IMR-90 (cell line): Measurements from ENCODE around the gene ITGB2. TPM values are rescaled to one million over a fixed set of nuclear protein-coding genes. Genes with fewer than 3 reads are reported as not detected.

Experiments
- ATAC-seq: fragments of 200-7000 bp; cut with Tn5 transposase; 2 replicates; pipeline ENCODE4 v1.9.1; 2020; ENCODE audit warnings: low read depth, mild to moderate bottlenecking, moderate library complexity
- BruUV-seq: library from RNA; stranded (reverse); fragments of 400-500 nt; replicated peaks from 2 replicates; lab custom pipeline; 2021; lab: Mats Ljungman, UMichigan
- CTCF ChIA-PET: fragments of 300-600 bp; formaldehyde crosslinking; extraction: SDS; loops from one replicate; lab custom pipeline; 2021; ENCODE audit warnings: antibody characterized with exemption; lab: Yijun Ruan, JAX
- POLR2A ChIA-PET: fragments of 300-600 bp; sonication (Branson Sonifier 250); formaldehyde crosslinking; loops from one replicate; lab custom pipeline; 2022; ENCODE audit warnings: antibody characterized with exemption; ENCODE audit not compliant: unreplicated experiment; lab: Charles Lee
- DNase-seq: peaks from one replicate; pipeline ENCODE4 v3.0.0; 2013
- H2AFZ ChIP-seq: replicated peaks from 2 replicates; pipeline ENCODE3; 2013; ENCODE audit warnings: low read length, mild to moderate bottlenecking; ENCODE audit not compliant: poor library complexity
- H2AK5ac ChIP-seq: 2 replicates; pipeline ENCODE4 v1.6.1; 2013; ENCODE audit warnings: low read depth, low read length, inconsistent platforms
- H2AK9ac ChIP-seq: replicated peaks from 2 replicates; pipeline ENCODE3; 2013; ENCODE audit warnings: mild to moderate bottlenecking, low read depth, low read length, moderate library complexity; ENCODE audit not compliant: poor library complexity
- H2BK120ac ChIP-seq: 2 replicates; pipeline ENCODE4 v1.6.1; 2013; ENCODE audit warnings: low read depth, low read length, inconsistent platforms
- H2BK15ac ChIP-seq: 3 replicates; pipeline ENCODE4 v1.6.1; 2013; ENCODE audit warnings: low read depth, low read length, inconsistent platforms
- H2BK20ac ChIP-seq: 2 replicates; pipeline ENCODE4 v1.6.1; 2013; ENCODE audit warnings: low read depth, mild to moderate bottlenecking, inconsistent platforms, low read length, moderate library complexity
- H2BK5ac ChIP-seq: 2 replicates; pipeline ENCODE4 v1.6.1; 2013; ENCODE audit warnings: mild to moderate bottlenecking, low read depth, low read length, inconsistent platforms; ENCODE audit not compliant: poor library complexity, severe bottlenecking
- H3K14ac ChIP-seq: replicated peaks from 2 replicates; pipeline ENCODE4 v1.6.1; 2013; ENCODE audit warnings: low read depth, low read length, inconsistent platforms
- H3K18ac ChIP-seq: 2 replicates; pipeline ENCODE4 v1.6.1; 2013; ENCODE audit warnings: low read depth, low read length, control low read depth
- H3K23ac ChIP-seq: 2 replicates; pipeline ENCODE4 v1.6.1; 2013; ENCODE audit warnings: low read depth, low read length, inconsistent platforms
- H3K27ac ChIP-seq: 2 replicates; pipeline ENCODE4 v1.5.1; 2013; ENCODE audit warnings: mild to moderate bottlenecking, control low read depth, low read length; ENCODE audit not compliant: insufficient read depth
- H3K27me3 ChIP-seq: 2 replicates; pipeline ENCODE4 v1.6.1; 2013; ENCODE audit warnings: low read length; ENCODE audit not compliant: control insufficient read depth, insufficient read depth
- H3K36me3 ChIP-seq: 2 replicates; pipeline ENCODE4 v1.6.1; 2013; ENCODE audit warnings: low read length, mixed read lengths; ENCODE audit not compliant: control insufficient read depth, insufficient read depth
- H3K4ac ChIP-seq: 2 replicates; pipeline ENCODE4 v1.6.1; 2013; ENCODE audit warnings: low read depth, low read length, inconsistent platforms
- H3K4me1 ChIP-seq: 2 replicates; pipeline ENCODE4 v1.6.1; 2013; ENCODE audit warnings: low read length, mixed read lengths; ENCODE audit not compliant: control insufficient read depth, insufficient read depth
- H3K4me2 ChIP-seq: 2 replicates; pipeline ENCODE4 v1.6.1; 2013; ENCODE audit warnings: low read depth, mild to moderate bottlenecking, control low read depth, low read length, moderate library complexity
- H3K4me3 ChIP-seq: 2 replicates; pipeline ENCODE4 v1.5.1; 2013; ENCODE audit warnings: low read depth, mild to moderate bottlenecking, control low read depth, low read length, moderate library complexity; ENCODE audit not compliant: insufficient read depth
- H3K56ac ChIP-seq: 2 replicates; pipeline ENCODE4 v1.6.1; 2013; ENCODE audit warnings: low read length, inconsistent platforms; ENCODE audit not compliant: insufficient read depth; ENCODE audit errors: extremely low read depth
- H3K79me1 ChIP-seq, 2 experiments: 2 replicates each; pipeline ENCODE4 v1.6.1; 2013; ENCODE audit warnings: low read length in 2 of 2, inconsistent platforms in 1 of 2, low read depth in 1 of 2
- H3K9ac ChIP-seq: 2 replicates; pipeline ENCODE4 v1.6.1; 2013; ENCODE audit warnings: low read depth, low read length, control low read depth
- H3K9me1 ChIP-seq: 2 replicates; pipeline ENCODE4 v1.6.1; 2013; ENCODE audit warnings: low read length, inconsistent platforms; ENCODE audit not compliant: insufficient read depth
- H3K9me3 ChIP-seq: 2 replicates; pipeline ENCODE4 v1.6.1; 2013; ENCODE audit warnings: low read length; ENCODE audit not compliant: control insufficient read depth, insufficient read depth
- H4K20me1 ChIP-seq: 2 replicates; pipeline ENCODE4 v1.6.1; 2013; ENCODE audit warnings: low read length, inconsistent platforms; ENCODE audit not compliant: insufficient read depth
- H4K5ac ChIP-seq: 2 replicates; pipeline ENCODE4 v1.6.1; 2013; ENCODE audit warnings: mild to moderate bottlenecking, low read depth, low read length, control low read depth
- H4K8ac ChIP-seq, 2 experiments: 2 replicates each; pipeline ENCODE4 v1.6.1; 2013; ENCODE audit warnings: low read depth in 2 of 2, low read length in 2 of 2, control low read depth in 1 of 2, inconsistent platforms in 1 of 2
- H4K91ac ChIP-seq: 2 replicates; pipeline ENCODE4 v1.6.1; 2013; ENCODE audit warnings: low read depth, low read length, inconsistent platforms; ENCODE audit not compliant: insufficient read depth
- CEBPB ChIP-seq: IDR thresholded peaks from 2 replicates; pipeline ENCODE4 v1.6.1; 2012; ENCODE audit warnings: low read depth, low read length, improper control_type of control experiment
- MAFK ChIP-seq: IDR thresholded peaks from 2 replicates; pipeline ENCODE4 v1.6.1; 2012; ENCODE audit warnings: low read depth, low read length, improper control_type of control experiment
- RAD21 ChIP-seq: IDR thresholded peaks from 2 replicates; pipeline ENCODE4 v1.6.1; 2012; ENCODE audit warnings: low read length, improper control_type of control experiment
- SMC3 ChIP-seq: fragments of 150-350 bp; IDR thresholded peaks from 2 replicates; pipeline ENCODE4 v1.6.1; 2016; ENCODE audit warnings: low read depth, mild to moderate bottlenecking, antibody characterized with exemption, low read length, moderate library complexity
- WGBS, 2 experiments: methylation state at CpG; one replicate each; pipeline versions ENCODE4 v1.1.5 to v1.1.7; 2013; ENCODE audit warnings: missing lambda C conversion rate in 2 of 2; ENCODE audit not compliant: insufficient read length in 1 of 2; ENCODE audit errors: extremely low coverage in 2 of 2; 5-methylcytosine and 5-hydroxymethylcytosine counted together
- dilution Hi-C: fragments of 300-500 bp; cut with HindIII; formaldehyde crosslinking; loops from one replicate; pipeline ENCODE4 v1.14.3; 2018; ENCODE audit warnings: low sequenced_read_pairs; ENCODE audit not compliant: unreplicated experiment
- in situ Hi-C: fragments of 300-500 bp; cut with MboI; formaldehyde crosslinking; loops from 3 replicates; pipeline ENCODE4 v1.14.3; 2019; ENCODE audit warnings: low sequenced_read_pairs, inconsistent platforms, mixed read lengths
- intact Hi-C: fragments of 100-400 bp; cut with micrococcal nuclease; formaldehyde crosslinking; loops from 2 replicates; pipeline ENCODE4 v1.10.0; 2022
- polyA plus RNA-seq, 3 experiments: library from polyadenylated mRNA; depleted of rRNA; stranded (reverse); fragments of >200 nt; gene quantifications; 2 replicates each; pipeline ENCODE4 v1.2.3, GENCODE V29; 2012; ENCODE audit warnings: low replicate concordance in 1 of 3
- total RNA-seq: library from RNA; depleted of rRNA; stranded (reverse); fragments of >200 nt; gene quantifications from 2 replicates; pipeline ENCODE4 v1.2.3, GENCODE V29; 2012

ITGB2 gene
- total and polyA plus RNA-seq, 2 of the 4 experiments (the other 2 are of a cell fraction), result 0.14 TPM; not detected in 1

- CTCF ChIA-PET, result no interaction called here
- Histone ChIP-seq H3K4me2 (no peak overlapping the region), H2AFZ (no peak overlapping the region), H3K23ac (no peak overlapping the region), H4K5ac (no peak overlapping the region), H3K27ac (no peak overlapping the region), H3K4me1 (peaks cover 6% of the 10 kb centered on the region; the same call in 1 of the 2 replicates), H2AK5ac (no peak overlapping the region), H3K4ac (no peak overlapping the region), H2AK9ac (no peak overlapping the region), H2BK5ac (no peak overlapping the region), H4K20me1 (no peaks in the 10 kb centered on the region), H2BK15ac (no peak overlapping the region), H3K4me3 (no peak overlapping the region), H2BK120ac (no peak overlapping the region), H3K14ac (no peak overlapping the region), H4K91ac (no peak overlapping the region), H3K9me3 (no peaks in the 10 kb centered on the region), H3K79me1 (no peaks in the 10 kb centered on the region), H3K9ac (no peak overlapping the region), H3K27me3 (peaks cover 73% of the 10 kb centered on the region), H3K36me3 (no peaks in the 10 kb centered on the region), H2BK20ac (no peak overlapping the region), H4K8ac (no peak overlapping the region), H3K18ac (no peak overlapping the region), H3K56ac (no peak overlapping the region), H3K9me1 (no peaks in the 10 kb centered on the region)
- TF ChIP-seq SMC3 (no peak), CEBPB (no peak), RAD21 (no peak), MAFK (peak; percentile 78)
- BruUV-seq, result no TSS peak
- in situ Hi-C loops (no loop called here), dilution Hi-C loops (no loop called here), intact Hi-C loops (no loop called here)
- no peak for ATAC-seq
- no CpG with 5 or more reads among the region's 9 CpGs for WGBS, 2 experiments
- no peak for DNase-seq
- POLR2A ChIA-PET, result no interaction called here
Observed at GRCh38 chr21:44909719-44910118, 11.0 kb downstream of the ITGB2 start.
